HEK293 (cell line): ENCODE measurements around the gene SLX9.

Source experiments
- CTCF ChIA-PET: fragments of 350-600 bp; formaldehyde crosslinking; extraction: SDS; loops from one replicate; lab custom pipeline; 2021; ENCODE audit warnings: antibody characterized with exemption; lab: Yijun Ruan, JAX
- POLR2A ChIA-PET: fragments of 300-600 bp; formaldehyde crosslinking; extraction: SDS; loops from one replicate; lab custom pipeline; 2020; ENCODE audit warnings: antibody characterized with exemption, inconsistent platforms; lab: Yijun Ruan, JAX
- H3K27ac ChIP-seq: fragments of 200-500 bp; sonication (Bioruptor generic); 2 replicates; pipeline ENCODE4 v1.5.1; 2014; ENCODE audit warnings: low read depth, low read length, control low read depth, inconsistent platforms; ENCODE audit errors: extremely low read depth
- H3K36me3 ChIP-seq, 2 experiments: fragments of 200-500 bp in 1 of 2; sonication (Bioruptor generic) in 1 of 2; 1 replicate in 1 of 2; 2 replicates in 1 of 2; pipeline ENCODE4 v1.5.1; 2014 to 2017; ENCODE audit warnings: inconsistent platforms in 2 of 2, low read length in 2 of 2; ENCODE audit not compliant: control insufficient read depth in 2 of 2, insufficient read depth in 1 of 2
- H3K4me1 ChIP-seq: fragments of 200-500 bp; sonication (Bioruptor generic); 2 replicates; pipeline ENCODE4 v1.5.1; 2014; ENCODE audit warnings: mild to moderate bottlenecking, low read length, inconsistent platforms; ENCODE audit not compliant: control insufficient read depth, insufficient read depth
- H3K4me3 ChIP-seq: 2 replicates; pipeline ENCODE4 v1.5.1; 2011; ENCODE audit warnings: low read depth, mild to moderate bottlenecking, control low read depth, low read length, moderate library complexity
- H3K9me3 ChIP-seq: fragments of 200-500 bp; sonication (Bioruptor generic); 2 replicates; pipeline ENCODE4 v1.5.1; 2014; ENCODE audit warnings: low read depth, low read length, inconsistent platforms; ENCODE audit not compliant: control insufficient read depth, insufficient read depth
- EGR2 ChIP-seq: fragments of 450-650 bp; formaldehyde crosslinking; IDR thresholded peaks from 2 replicates; pipeline ENCODE4 v1.5.1; 2016; ENCODE audit warnings: low read depth, missing biosample characterization, missing genetic modification characterization
- GLIS1 ChIP-seq: fragments of 450-650 bp; formaldehyde crosslinking; IDR thresholded peaks from 2 replicates; pipeline ENCODE4 v1.5.1; 2016; ENCODE audit warnings: missing biosample characterization, missing genetic modification characterization
- OVOL3 ChIP-seq: fragments of 450-650 bp; formaldehyde crosslinking; IDR thresholded peaks from 2 replicates; pipeline ENCODE4 v1.5.1; 2016; ENCODE audit warnings: missing biosample characterization, missing genetic modification characterization
- SETDB1 ChIP-seq: IDR thresholded peaks from one replicate; pipeline ENCODE4 v1.6.1; 2017; ENCODE audit warnings: mild to moderate bottlenecking, low read length, moderate library complexity, mixed read lengths; ENCODE audit not compliant: insufficient read length
- ZBTB21 ChIP-seq: fragments of 450-650 bp; formaldehyde crosslinking; IDR thresholded peaks from 2 replicates; pipeline ENCODE4 v1.5.1; 2017; ENCODE audit warnings: missing biosample characterization, missing genetic modification characterization
- ZFHX2 ChIP-seq: fragments of 450-650 bp; formaldehyde crosslinking; conservative IDR thresholded peaks from 2 replicates; pipeline ENCODE4 v1.5.1; 2016; ENCODE audit warnings: missing biosample characterization, missing genetic modification characterization
- ZIC2 ChIP-seq: fragments of 450-650 bp; formaldehyde crosslinking; IDR thresholded peaks from 2 replicates; pipeline ENCODE4 v1.5.1; 2016; ENCODE audit warnings: missing biosample characterization, missing genetic modification characterization
- ZNF292 ChIP-seq: fragments of 450-650 bp; formaldehyde crosslinking; IDR thresholded peaks from 2 replicates; pipeline ENCODE4 v1.5.1; 2016; ENCODE audit warnings: low read depth, missing biosample characterization, missing genetic modification characterization, borderline replicate concordance
- ZNF514 ChIP-seq: fragments of 450-650 bp; formaldehyde crosslinking; IDR thresholded peaks from 2 replicates; pipeline ENCODE4 v1.5.1; 2016; ENCODE audit warnings: missing biosample characterization, missing genetic modification characterization
- ZNF521 ChIP-seq: fragments of 450-650 bp; formaldehyde crosslinking; IDR thresholded peaks from 2 replicates; pipeline ENCODE4 v1.5.1; 2017; ENCODE audit warnings: missing biosample characterization, mild to moderate bottlenecking, missing genetic modification characterization
- ZNF549 ChIP-seq: fragments of 450-650 bp; IDR thresholded peaks from 2 replicates; pipeline ENCODE4 v1.5.1; 2018; ENCODE audit warnings: missing biosample characterization, missing genetic modification characterization, mild to moderate bottlenecking, inconsistent platforms, moderate library complexity
- ZNF571 ChIP-seq: fragments of 450-650 bp; formaldehyde crosslinking; IDR thresholded peaks from 2 replicates; pipeline ENCODE4 v1.5.0; 2017; ENCODE audit warnings: missing biosample characterization, missing genetic modification characterization
- ZNF670 ChIP-seq: fragments of 450-650 bp; formaldehyde crosslinking; IDR thresholded peaks from 2 replicates; pipeline ENCODE4 v1.5.1; 2016; ENCODE audit warnings: missing biosample characterization, missing genetic modification characterization, low read depth
- ZNF837 ChIP-seq: fragments of 450-650 bp; formaldehyde crosslinking; IDR thresholded peaks from 2 replicates; pipeline ENCODE4 v1.5.1; 2016; ENCODE audit warnings: missing biosample characterization, missing genetic modification characterization
- TF ChIP-seq, protein P1 (sequence below): fragments of 450-650 bp; formaldehyde crosslinking; IDR thresholded peaks from 2 replicates; pipeline ENCODE4 v1.5.1; 2016; ENCODE audit warnings: missing biosample characterization, missing genetic modification characterization

SLX9 gene

DNA sequence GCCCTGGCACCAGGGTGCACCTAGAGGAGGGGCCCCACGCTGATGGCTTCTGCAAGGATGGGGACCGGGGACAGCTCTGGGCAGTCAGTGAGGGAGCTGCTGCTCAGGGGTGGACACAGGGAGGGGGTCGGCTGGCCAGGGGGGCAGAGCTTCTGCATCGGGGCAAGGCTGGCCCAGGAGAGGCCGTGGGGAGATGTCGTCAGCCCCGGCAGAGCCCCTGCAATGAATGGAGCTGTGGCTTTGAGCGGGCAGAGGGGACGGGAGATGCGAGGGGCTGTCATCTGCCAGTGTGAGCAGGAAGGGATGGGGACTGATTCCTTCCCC lies 31.8 kb downstream of the SLX9 start:
- H3K4me3 ChIP-seq: no peak overlapping the region
- H3K36me3 ChIP-seq: peaks cover 0 to 66% of the 10 kb centered on the region in 2 experiments; a peak in 2 of 3 replicates
- ChIA-PET CTCF (interaction anchor here (0.6 to 3.6 kb wide), 4 partner anchors 22 to 461 kb away, joined by 3 to 11 read pairs (median 4); no protein-coding TSS in a partner anchor), POLR2A (interaction anchor here (0.8 kb wide), 1 partner anchor 13 kb away, joined by 3 read pairs; no protein-coding TSS in a partner anchor)
- no peaks in the 10 kb centered on the region for H3K4me1 ChIP-seq
- H3K9me3 ChIP-seq: no peaks in the 10 kb centered on the region
- TF ChIP-seq ZNF514: no peak
- TF ChIP-seq GLIS1 (tag by site-specific recombination): peak; percentile 43
- H3K27ac ChIP-seq: no peak overlapping the region

DNA sequence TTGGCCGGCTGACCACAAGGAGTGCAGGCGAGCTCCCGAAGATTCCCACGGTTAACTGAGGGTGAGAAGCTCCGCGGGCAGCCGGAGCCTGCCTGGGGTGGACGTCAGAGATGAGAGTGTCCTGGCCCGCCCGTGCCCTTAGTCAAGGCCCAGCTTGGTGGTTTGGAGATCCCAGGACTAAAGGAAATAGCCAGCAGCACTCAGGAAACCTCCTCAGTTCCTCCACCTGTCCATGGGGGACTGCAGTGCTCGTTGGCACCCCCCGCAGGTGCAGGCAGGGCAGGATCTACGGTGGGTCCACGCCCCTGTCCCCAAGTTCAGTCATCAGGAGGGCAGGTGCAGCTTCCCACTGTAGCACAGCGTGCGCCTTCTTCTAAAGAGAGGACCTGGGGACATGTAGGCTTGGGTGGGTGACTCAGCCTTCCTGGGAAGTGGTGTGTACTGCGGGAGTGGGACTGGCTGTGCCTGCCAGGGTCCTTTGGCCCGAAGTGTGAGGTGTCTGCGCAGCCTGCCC lies 32.5 kb downstream of the SLX9 start:
- ChIA-PET POLR2A (interaction anchor here (0.8 kb wide), 1 partner anchor 12 kb away, joined by 3 read pairs; no protein-coding TSS in a partner anchor), CTCF (interaction anchor here (0.6 to 3.6 kb wide), 6 partner anchors 22 to 462 kb away, joined by 3 to 11 read pairs (median 3); partner anchors contain the start of gene PTTG1IP)
- TF ChIP-seq ZIC2 (tag by site-specific recombination) (peak; percentile 23), SETDB1 (no peak)
- Histone ChIP-seq H3K9me3 (no peaks in the 10 kb centered on the region), H3K4me1 (no peaks in the 10 kb centered on the region), H3K36me3 (peaks cover 0 to 70% of the 10 kb centered on the region in 2 experiments; a peak in 2 of 3 replicates), H3K4me3 (no peak overlapping the region), H3K27ac (no peak overlapping the region)

DNA sequence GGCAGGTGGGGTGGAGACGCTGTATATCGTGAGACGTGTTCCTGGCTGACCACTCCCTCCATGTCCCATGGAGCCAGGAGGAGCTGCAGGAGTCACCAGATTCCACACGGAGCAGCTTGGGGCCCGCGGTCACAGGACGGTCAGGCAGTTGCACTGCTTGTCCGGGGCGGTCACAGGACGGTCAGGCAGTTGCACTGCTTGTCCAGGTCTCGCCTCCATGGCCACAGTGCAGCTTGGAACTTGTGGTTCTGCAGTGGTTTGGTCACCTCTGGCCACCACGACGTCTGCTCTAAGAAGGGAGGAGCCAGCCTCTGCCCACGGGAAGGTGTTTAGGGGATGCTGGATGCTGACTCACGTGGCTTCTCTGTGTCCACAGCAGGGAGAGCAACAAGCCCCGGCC lies 33.0 kb downstream of the SLX9 start:
- Histone ChIP-seq H3K4me3 (no peak overlapping the region), H3K27ac (no peak overlapping the region), H3K4me1 (no peaks in the 10 kb centered on the region), H3K36me3 (peaks cover 0 to 65% of the 10 kb centered on the region in 2 experiments; a peak in 2 of 3 replicates), H3K9me3 (no peaks in the 10 kb centered on the region)
- no peak for TF ChIP-seq ZNF571 (tag by site-specific recombination)
- peak; percentile 49 for TF ChIP-seq ZIC2 (tag by site-specific recombination)
- no peak for TF ChIP-seq ZNF521 (tag by site-specific recombination)
- TF ChIP-seq GLIS1 (tag by site-specific recombination): peak; percentile 52
- TF ChIP-seq ZFHX2 (tag by site-specific recombination): peak; percentile 34; the same call in 1 of the 2 replicates
- no peak for TF ChIP-seq ZBTB21 (tag by site-specific recombination)
- 0 out of 2 replicates have a peak, but pooled peaks have one; percentile 8 for TF ChIP-seq EGR2 (tag by site-specific recombination)
- CTCF ChIA-PET: interaction anchor here (0.6 to 3.6 kb wide), 6 partner anchors 23 to 165 kb away, joined by 3 to 11 read pairs (median 4); partner anchors contain the start of gene PTTG1IP
- POLR2A ChIA-PET: interaction anchor here (0.7 kb wide), 1 partner anchor 168 kb away, joined by 7 read pairs; no protein-coding TSS in a partner anchor

DNA sequence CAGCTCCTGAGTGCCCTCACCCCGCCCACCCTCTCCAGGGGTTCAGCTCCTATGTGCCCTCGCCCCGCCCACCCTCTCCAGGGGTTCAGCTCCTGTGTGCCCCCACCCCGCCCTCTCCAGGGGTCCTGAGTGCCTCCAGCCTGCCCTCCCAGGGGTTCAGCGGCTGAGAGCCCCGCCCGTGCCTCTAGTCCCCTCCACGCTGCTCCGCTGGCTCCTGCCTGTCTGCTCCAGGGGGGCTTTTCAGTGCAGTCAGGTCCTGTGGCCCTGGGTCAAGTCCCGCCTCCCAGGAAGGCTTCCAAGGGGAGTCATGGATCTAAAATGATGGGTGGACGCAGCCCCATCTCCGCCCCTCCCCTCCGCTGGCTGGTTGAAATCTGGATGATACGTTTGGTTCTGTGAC lies 33.8 kb downstream of the SLX9 start:
- CTCF ChIA-PET: interaction anchor here (0.7 to 3.6 kb wide), 4 partner anchors 24 to 165 kb away, joined by 4 to 11 read pairs (median 4); no protein-coding TSS in a partner anchor
- peaks cover 0 to 58% of the 10 kb centered on the region in 2 experiments; a peak in 2 of 3 replicates for H3K36me3 ChIP-seq
- POLR2A ChIA-PET: interaction anchor here (0.7 kb wide), 1 partner anchor 168 kb away, joined by 7 read pairs; no protein-coding TSS in a partner anchor
- no peak overlapping the region for H3K27ac ChIP-seq
- TF ChIP-seq GLIS1 (tag by site-specific recombination) (peak; percentile 95), ZFHX2 (tag by site-specific recombination) (0 out of 2 replicates have a peak, but pooled peaks have one; percentile 25), ZNF837 (tag by site-specific recombination) (no peak), ZIC2 (tag by site-specific recombination) (peak; percentile 62)
- H3K4me1 ChIP-seq: no peaks in the 10 kb centered on the region
- no peaks in the 10 kb centered on the region for H3K9me3 ChIP-seq
- no peak overlapping the region for H3K4me3 ChIP-seq

DNA sequence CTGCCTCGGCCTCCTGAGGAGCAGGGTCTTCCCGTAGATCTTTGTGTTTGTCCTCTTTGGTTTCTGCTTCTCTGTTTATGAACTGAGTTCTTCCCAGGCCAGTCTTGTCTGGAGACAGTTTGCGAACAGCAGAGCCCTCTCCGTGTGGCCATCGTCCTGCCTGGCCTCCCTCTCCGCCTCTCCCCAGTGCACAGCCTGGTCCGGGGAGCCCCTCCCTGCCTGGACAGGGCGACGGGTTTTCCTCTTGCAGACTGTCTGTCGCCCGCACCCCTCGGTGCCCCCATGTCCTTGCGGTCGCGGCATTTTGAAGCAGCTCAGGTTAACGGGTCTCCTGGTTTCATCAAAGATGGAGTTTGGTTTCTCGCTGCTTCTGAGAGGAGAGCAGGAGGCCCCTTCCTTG lies 34.8 kb downstream of the SLX9 start:
- Histone ChIP-seq H3K4me3 (no peak overlapping the region), H3K4me1 (no peaks in the 10 kb centered on the region), H3K36me3 (peaks cover 0 to 51% of the 10 kb centered on the region in 2 experiments; a peak in 1 of 3 replicates), H3K9me3 (no peaks in the 10 kb centered on the region), H3K27ac (no peak overlapping the region)
- TF ChIP-seq ZNF670 (no peak), ZNF549 (tag by site-specific recombination) (no peak), ZIC2 (tag by site-specific recombination) (no peak), ZNF292 (tag by site-specific recombination) (no peak), OVOL3 (no peak)
- TF ChIP-seq, protein P1, sequence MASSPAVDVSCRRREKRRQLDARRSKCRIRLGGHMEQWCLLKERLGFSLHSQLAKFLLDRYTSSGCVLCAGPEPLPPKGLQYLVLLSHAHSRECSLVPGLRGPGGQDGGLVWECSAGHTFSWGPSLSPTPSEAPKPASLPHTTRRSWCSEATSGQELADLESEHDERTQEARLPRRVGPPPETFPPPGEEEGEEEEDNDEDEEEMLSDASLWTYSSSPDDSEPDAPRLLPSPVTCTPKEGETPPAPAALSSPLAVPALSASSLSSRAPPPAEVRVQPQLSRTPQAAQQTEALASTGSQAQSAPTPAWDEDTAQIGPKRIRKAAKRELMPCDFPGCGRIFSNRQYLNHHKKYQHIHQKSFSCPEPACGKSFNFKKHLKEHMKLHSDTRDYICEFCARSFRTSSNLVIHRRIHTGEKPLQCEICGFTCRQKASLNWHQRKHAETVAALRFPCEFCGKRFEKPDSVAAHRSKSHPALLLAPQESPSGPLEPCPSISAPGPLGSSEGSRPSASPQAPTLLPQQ (tag by site-specific recombination): no peak
- POLR2A ChIA-PET: interaction anchor here (0.5 kb wide), 1 partner anchor 10 kb away, joined by 3 read pairs; no protein-coding TSS in a partner anchor
- CTCF ChIA-PET: interaction anchor here (1.1 kb wide), 1 partner anchor 25 kb away, joined by 5 read pairs; no protein-coding TSS in a partner anchor
